ENCODE measurements around the gene PYGB. TPM values are rescaled to one million over a fixed set of nuclear protein-coding genes. Genes with fewer than 3 reads are reported as not detected.

Gene PYGB
- total RNA-seq, 2 experiments from 2014 or later: 26.3 to 27.5 TPM

DNA sequence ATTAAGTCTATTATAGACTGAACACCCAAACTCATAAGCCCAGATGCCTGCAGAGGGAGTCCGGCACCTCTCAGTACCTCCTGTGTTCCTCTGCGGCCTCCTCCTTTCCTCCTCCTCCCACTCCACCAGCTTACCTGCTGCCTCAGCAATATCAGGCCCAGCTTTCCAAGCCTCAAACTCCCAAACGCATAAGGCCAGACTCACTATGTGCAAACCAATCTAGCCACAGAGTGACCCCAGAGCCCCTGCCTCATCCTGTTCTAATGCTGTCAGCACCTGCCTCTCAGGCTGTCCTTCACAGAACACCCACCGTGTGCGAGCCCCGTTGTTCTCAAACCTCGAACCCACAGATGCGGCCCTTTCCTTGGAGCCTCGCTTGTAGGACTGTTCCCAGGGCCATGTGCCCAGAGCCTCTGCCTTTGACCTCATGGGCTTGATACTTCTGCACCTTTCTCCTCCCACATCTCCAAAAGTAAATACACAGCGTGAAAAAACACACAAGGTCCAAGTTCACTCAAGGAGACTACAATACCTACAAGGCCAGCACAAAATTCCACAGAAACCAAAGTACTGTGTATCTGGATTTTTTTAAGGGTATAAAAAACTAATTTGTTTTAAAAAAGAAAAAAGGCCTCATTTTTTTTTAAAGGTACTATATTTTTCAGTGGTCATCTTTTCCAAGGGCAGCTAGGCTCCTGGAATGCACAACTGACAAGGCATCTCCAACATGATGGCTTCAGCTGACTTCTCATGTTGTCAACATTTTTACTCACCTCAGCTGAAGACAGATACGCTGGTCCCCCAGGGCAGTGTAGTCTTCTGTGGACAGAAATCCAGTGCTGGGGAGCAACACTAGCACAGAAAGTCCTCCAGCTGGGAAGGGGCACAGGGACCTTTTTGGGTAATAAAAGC lies 90.5 kb downstream of the PYGB start:
- no peaks in the 10 kb centered on the region for H3K9me3 Mint-ChIP-seq
- POLR2A ChIA-PET: no interaction called here
- Histone ChIP-seq H3K4me1 (ENCODE audit: insufficient read depth, low read length) (no peaks in the 10 kb centered on the region), H3K27me3 (ENCODE audit: control insufficient read depth in 1 of 2, insufficient read depth in 2 of 2, low read length in 2 of 2) (no peaks in the 10 kb centered on the region), H3K36me3 (ENCODE audit: insufficient read depth, low read length) (peaks cover 3% of the 10 kb centered on the region), H3K9me3 (ENCODE audit: control insufficient read depth in 1 of 2, insufficient read depth in 1 of 2, low read length in 2 of 2) (peaks cover 0 to 4% of the 10 kb centered on the region in 2 experiments), H3K4me3 (ENCODE audit: low read length) (no peak overlapping the region), H3K27ac (ENCODE audit: low read depth in 1 of 2, low read length in 2 of 2) (no peak overlapping the region)
- no peaks in the 10 kb centered on the region for H3K27me3 Mint-ChIP-seq
- H3K36me3 Mint-ChIP-seq (ENCODE audit: low read depth): peaks cover 37% of the 10 kb centered on the region
- no peak for DNase-seq
- no peak overlapping the region for H3K27ac Mint-ChIP-seq
- ATAC-seq (ENCODE audit: poor library complexity): no peak
- CTCF ChIA-PET: no interaction called here
- no peak overlapping the region for H3K4me3 Mint-ChIP-seq
- H3K4me1 Mint-ChIP-seq (ENCODE audit: low read depth): peaks cover 13% of the 10 kb centered on the region
- TF ChIP-seq, protein P1, sequence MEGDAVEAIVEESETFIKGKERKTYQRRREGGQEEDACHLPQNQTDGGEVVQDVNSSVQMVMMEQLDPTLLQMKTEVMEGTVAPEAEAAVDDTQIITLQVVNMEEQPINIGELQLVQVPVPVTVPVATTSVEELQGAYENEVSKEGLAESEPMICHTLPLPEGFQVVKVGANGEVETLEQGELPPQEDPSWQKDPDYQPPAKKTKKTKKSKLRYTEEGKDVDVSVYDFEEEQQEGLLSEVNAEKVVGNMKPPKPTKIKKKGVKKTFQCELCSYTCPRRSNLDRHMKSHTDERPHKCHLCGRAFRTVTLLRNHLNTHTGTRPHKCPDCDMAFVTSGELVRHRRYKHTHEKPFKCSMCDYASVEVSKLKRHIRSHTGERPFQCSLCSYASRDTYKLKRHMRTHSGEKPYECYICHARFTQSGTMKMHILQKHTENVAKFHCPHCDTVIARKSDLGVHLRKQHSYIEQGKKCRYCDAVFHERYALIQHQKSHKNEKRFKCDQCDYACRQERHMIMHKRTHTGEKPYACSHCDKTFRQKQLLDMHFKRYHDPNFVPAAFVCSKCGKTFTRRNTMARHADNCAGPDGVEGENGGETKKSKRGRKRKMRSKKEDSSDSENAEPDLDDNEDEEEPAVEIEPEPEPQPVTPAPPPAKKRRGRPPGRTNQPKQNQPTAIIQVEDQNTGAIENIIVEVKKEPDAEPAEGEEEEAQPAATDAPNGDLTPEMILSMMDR (IDR thresholded peaks at IDR 0.05): no peak
- intact Hi-C loops (cut with DNase I, micrococcal nuclease): no loop called here

DNA sequence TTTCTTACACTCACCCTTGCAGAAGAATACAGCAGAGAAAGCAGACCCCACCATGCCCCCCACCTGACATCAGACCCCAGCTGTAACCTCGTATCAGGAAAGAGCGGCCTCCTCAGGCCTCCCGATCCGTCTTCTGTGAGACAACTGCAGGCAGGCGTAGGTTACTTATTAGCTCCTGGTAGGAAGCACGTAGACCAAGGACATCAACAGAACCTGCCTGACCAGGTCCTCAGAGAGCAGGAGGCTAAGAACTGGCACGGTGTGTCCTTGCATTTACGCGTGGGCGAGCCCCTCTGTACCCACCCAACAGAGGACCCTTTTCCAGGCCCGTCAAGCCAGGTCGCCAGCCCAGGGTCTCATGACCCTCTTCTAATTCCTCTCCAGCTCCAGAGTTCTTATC lies 91.7 kb downstream of the PYGB start:
- Mint-ChIP-seq H3K4me1 (ENCODE audit: low read depth) (peaks cover 22% of the 10 kb centered on the region), H3K9me3 (no peaks in the 10 kb centered on the region), H3K27me3 (no peaks in the 10 kb centered on the region), H3K36me3 (ENCODE audit: low read depth) (peaks cover 40% of the 10 kb centered on the region), H3K27ac (no peak overlapping the region), H3K4me3 (no peak overlapping the region)
- CTCF ChIA-PET: no interaction called here
- Histone ChIP-seq H3K27me3 (ENCODE audit: control insufficient read depth in 1 of 2, insufficient read depth in 2 of 2, low read length in 2 of 2) (no peaks in the 10 kb centered on the region), H3K4me1 (ENCODE audit: insufficient read depth, low read length) (no peaks in the 10 kb centered on the region), H3K4me3 (ENCODE audit: low read length) (no peak overlapping the region), H3K36me3 (ENCODE audit: insufficient read depth, low read length) (peaks cover 3% of the 10 kb centered on the region), H3K27ac (ENCODE audit: low read depth in 1 of 2, low read length in 2 of 2) (no peak overlapping the region), H3K9me3 (ENCODE audit: control insufficient read depth in 1 of 2, insufficient read depth in 1 of 2, low read length in 2 of 2) (peaks cover 0 to 4% of the 10 kb centered on the region in 2 experiments)
- ATAC-seq (ENCODE audit: poor library complexity) (no peak), DNase-seq (no peak)
- POLR2A ChIA-PET: no interaction called here
- TF ChIP-seq, protein P1 (IDR thresholded peaks at IDR 0.05): no peak
- intact Hi-C loops (cut with DNase I, micrococcal nuclease): no loop called here

DNA sequence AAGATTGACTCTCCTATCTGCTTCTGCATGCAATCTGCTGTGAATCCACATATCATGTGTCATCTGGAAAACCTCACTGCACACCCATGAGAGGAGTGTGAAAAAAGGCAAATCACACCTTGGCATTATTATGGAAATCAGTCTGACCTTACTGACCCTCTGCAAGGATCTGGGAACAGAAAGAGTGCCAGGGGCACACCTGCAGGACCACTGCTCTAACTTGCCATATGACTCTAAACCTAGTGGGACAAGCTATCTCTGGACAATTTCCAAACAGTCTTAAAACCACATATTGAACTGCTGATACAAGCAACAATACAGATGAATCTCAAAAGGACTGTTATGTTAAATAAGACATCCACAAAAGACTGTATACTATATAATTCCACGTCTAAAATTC lies 92.5 kb downstream of the PYGB start:
- peaks cover 29% of the 10 kb centered on the region for H3K4me1 Mint-ChIP-seq (ENCODE audit: low read depth)
- H3K27me3 Mint-ChIP-seq: no peaks in the 10 kb centered on the region
- Histone ChIP-seq H3K27ac (ENCODE audit: low read depth in 1 of 2, low read length in 2 of 2) (no peak overlapping the region), H3K4me3 (ENCODE audit: low read length) (no peak overlapping the region), H3K27me3 (ENCODE audit: control insufficient read depth in 1 of 2, insufficient read depth in 2 of 2, low read length in 2 of 2) (no peaks in the 10 kb centered on the region), H3K4me1 (ENCODE audit: insufficient read depth, low read length) (no peaks in the 10 kb centered on the region), H3K9me3 (ENCODE audit: control insufficient read depth in 1 of 2, insufficient read depth in 1 of 2, low read length in 2 of 2) (peaks cover 0 to 4% of the 10 kb centered on the region in 2 experiments), H3K36me3 (ENCODE audit: insufficient read depth, low read length) (peaks cover 3% of the 10 kb centered on the region)
- no peaks in the 10 kb centered on the region for H3K9me3 Mint-ChIP-seq
- CTCF ChIA-PET: no interaction called here
- TF ChIP-seq, protein P1 (IDR thresholded peaks at IDR 0.05): no peak
- no peak overlapping the region for H3K4me3 Mint-ChIP-seq
- no peak for ATAC-seq (ENCODE audit: poor library complexity)
- no peak for DNase-seq
- no peak overlapping the region for H3K27ac Mint-ChIP-seq
- peaks cover 47% of the 10 kb centered on the region for H3K36me3 Mint-ChIP-seq (ENCODE audit: low read depth)
- intact Hi-C loops (cut with DNase I, micrococcal nuclease): no loop called here
- POLR2A ChIA-PET: no interaction called here
